ENCODE results near the gene TENM3. TPM values are rescaled to one million over a fixed set of nuclear protein-coding genes. Genes with fewer than 3 reads are reported as not detected.

Gene TENM3
- total and polyA plus RNA-seq, 2 of the 8 experiments (the other 6 are each of a cell fraction or from before 2014, with no cell fraction given) = 36.9 to 69.3 TPM

- TF ChIP-seq ASH2L (IDR thresholded peaks at IDR 0.05; ENCODE audit: low read length) (no peak), KDM4A (IDR thresholded peaks at IDR 0.05; ENCODE audit: low read depth, low read length, severe bottlenecking) (no peak), EGR1 (IDR thresholded peaks at IDR 0.05; ENCODE audit: borderline replicate concordance, low read depth, low read length) (no peak), JUN (IDR thresholded peaks at IDR 0.05; ENCODE audit: low read depth, low read length) (no peak), SIRT6 (IDR thresholded peaks at IDR 0.05; ENCODE audit: low read length) (no peak), E2F6 (IDR thresholded peaks at IDR 0.05) (no peak), JUND (IDR thresholded peaks at IDR 0.05; ENCODE audit: low read length) (no peak), RFX5 (IDR thresholded peaks at IDR 0.05; ENCODE audit: borderline replicate concordance, low read depth, low read length) (no peak)
Observed at GRCh38 chr4:182819751-182820150, 576.5 kb downstream of the TENM3 start (continued).
